Inflammatory macrophage treated with lipopolysaccharide for 1 hour (primary cell): ENCODE data around the gene DNPEP.
"Not testable (repeated sequence)": the region's sequence is repeated elsewhere in the genome, so short reads cannot be mapped to it uniquely, and the experiment has no call there.

Experiments used
- DNase-seq, 2 donors: peaks; one replicate each; pipeline ENCODE4 v3.0.0-alpha.2; 2020 to 2022

The DNPEP gene

GRCh38 chr2:219399716-219400478, 12.2 kb upstream of the DNPEP start:
- no peak for DNase-seq

- DNase-seq = no peak
Observed at GRCh38 chr2:219398721-219399363, 11.1 kb upstream of the DNPEP start.

- DNase-seq = peak; percentile 13 to 51
Observed at GRCh38 chr2:219396863-219397457, 9.2 kb upstream of the DNPEP start.

- DNase-seq = no peak
Observed at GRCh38 chr2:219395609-219396008, 7.9 kb upstream of the DNPEP start.

GRCh38 chr2:219395056-219395455, 7.3 kb upstream of the DNPEP start:
- DNase-seq = not testable (repeated sequence)

- DNase-seq = no peak
Observed at GRCh38 chr2:219392754-219393153, 5.0 kb upstream of the DNPEP start.

GRCh38 chr2:219388907-219389156, 1.1 kb upstream of the DNPEP start:
- no peak for DNase-seq

- peak; percentile 96 to 99 for DNase-seq
Observed at GRCh38 chr2:219388121-219388906, 602 bp upstream of the DNPEP start.

- DNase-seq = no peak
Observed at GRCh38 chr2:219386532-219387280, 1.0 kb downstream of the DNPEP start.

- no peak for DNase-seq
Observed at GRCh38 chr2:219385958-219386520, 1.7 kb downstream of the DNPEP start.

GRCh38 chr2:219384859-219385258, 2.9 kb downstream of the DNPEP start:
- DNase-seq = no peak

GRCh38 chr2:219384083-219384713, 3.5 kb downstream of the DNPEP start:
- DNase-seq = no peak

- no peak for DNase-seq
Observed at GRCh38 chr2:219381448-219381847, 6.3 kb downstream of the DNPEP start.

GRCh38 chr2:219380926-219381325, 6.8 kb downstream of the DNPEP start:
- no peak for DNase-seq

GRCh38 chr2:219378163-219378851, 9.4 kb downstream of the DNPEP start:
- DNase-seq = no peak

GRCh38 chr2:219369447-219369861, 18.3 kb downstream of the DNPEP start:
- DNase-seq = no peak

GRCh38 chr2:219368690-219369191, 19.0 kb downstream of the DNPEP start:
- DNase-seq = no peak

- peak; percentile 59 to 74 for DNase-seq
Observed at GRCh38 chr2:219362524-219363164, 25.1 kb downstream of the DNPEP start.

- no peak for DNase-seq
Observed at GRCh38 chr2:219362072-219362471, 25.6 kb downstream of the DNPEP start.
